OCI-LY3 (cell line): Measurements from ENCODE around the gene MAB21L4.

Experiments used
- EZH2phosphoT487 ChIP-seq: fragments of 200-600 bp; shearing (Covaris generic); IDR thresholded peaks from 2 replicates; pipeline ENCODE4 v1.6.1; 2018; ENCODE audit warnings: antibody characterized with exemption, mixed run types, low read depth
- TF ChIP-seq, protein P1 (sequence below): fragments of 200-600, 300-600 bp; sonication (generic); IDR thresholded peaks from 2 replicates; pipeline ENCODE4 v1.5.1; 2014; ENCODE audit warnings: antibody characterized with exemption, low read length, low read depth

DNA sequence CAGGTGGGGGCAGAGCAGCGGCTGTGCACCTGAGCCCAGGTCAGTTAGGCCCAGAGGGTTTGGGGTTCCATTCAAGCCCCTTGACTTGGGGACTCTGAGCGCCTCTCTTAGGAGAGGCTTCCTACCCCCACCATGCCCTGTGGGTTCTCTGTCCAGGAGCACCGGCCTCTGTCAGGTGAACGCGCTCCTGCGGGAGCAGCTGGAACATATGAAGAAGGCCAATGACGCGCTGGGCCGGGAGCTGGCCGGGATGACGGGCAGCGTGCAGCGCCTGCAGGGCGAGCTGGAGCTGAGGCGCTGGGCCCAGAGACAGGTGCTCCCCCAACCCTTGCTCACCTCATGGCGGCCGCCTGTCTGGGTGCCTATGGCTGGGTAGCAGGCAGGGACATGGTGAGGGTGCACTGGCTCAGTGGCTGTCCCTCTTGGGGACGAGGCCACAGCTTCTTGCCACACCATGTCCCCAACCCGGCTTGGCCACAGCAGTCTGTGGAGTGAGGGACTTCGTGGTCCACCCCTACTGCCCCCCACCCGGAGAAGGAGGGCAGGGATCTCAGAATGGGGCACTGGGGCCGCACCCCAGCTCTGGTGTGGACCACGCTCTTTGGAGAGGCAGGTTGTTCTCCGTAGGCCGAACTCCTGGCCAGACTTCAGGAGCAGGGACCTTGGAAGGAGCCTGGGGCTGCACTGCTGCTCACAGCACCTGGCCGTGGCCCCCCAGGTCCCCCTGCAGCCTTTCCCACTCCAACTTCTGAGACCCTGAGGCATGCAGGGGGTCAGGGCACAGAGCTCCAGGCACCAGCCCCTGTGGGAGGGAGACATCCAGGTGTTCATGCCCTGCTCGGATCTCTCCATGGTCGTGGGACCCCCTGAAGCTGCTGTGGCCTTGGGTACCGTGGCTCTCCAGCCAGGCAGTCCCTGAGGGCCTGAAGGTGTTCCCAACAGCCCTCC, 29.9 kb upstream of the MAB21L4 start:
- TF ChIP-seq, protein P1, sequence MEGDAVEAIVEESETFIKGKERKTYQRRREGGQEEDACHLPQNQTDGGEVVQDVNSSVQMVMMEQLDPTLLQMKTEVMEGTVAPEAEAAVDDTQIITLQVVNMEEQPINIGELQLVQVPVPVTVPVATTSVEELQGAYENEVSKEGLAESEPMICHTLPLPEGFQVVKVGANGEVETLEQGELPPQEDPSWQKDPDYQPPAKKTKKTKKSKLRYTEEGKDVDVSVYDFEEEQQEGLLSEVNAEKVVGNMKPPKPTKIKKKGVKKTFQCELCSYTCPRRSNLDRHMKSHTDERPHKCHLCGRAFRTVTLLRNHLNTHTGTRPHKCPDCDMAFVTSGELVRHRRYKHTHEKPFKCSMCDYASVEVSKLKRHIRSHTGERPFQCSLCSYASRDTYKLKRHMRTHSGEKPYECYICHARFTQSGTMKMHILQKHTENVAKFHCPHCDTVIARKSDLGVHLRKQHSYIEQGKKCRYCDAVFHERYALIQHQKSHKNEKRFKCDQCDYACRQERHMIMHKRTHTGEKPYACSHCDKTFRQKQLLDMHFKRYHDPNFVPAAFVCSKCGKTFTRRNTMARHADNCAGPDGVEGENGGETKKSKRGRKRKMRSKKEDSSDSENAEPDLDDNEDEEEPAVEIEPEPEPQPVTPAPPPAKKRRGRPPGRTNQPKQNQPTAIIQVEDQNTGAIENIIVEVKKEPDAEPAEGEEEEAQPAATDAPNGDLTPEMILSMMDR, result no peak
- TF ChIP-seq EZH2phosphoT487, result no peak
